ENCODE measurements around the gene TBCD.

TBCD gene

DNA sequence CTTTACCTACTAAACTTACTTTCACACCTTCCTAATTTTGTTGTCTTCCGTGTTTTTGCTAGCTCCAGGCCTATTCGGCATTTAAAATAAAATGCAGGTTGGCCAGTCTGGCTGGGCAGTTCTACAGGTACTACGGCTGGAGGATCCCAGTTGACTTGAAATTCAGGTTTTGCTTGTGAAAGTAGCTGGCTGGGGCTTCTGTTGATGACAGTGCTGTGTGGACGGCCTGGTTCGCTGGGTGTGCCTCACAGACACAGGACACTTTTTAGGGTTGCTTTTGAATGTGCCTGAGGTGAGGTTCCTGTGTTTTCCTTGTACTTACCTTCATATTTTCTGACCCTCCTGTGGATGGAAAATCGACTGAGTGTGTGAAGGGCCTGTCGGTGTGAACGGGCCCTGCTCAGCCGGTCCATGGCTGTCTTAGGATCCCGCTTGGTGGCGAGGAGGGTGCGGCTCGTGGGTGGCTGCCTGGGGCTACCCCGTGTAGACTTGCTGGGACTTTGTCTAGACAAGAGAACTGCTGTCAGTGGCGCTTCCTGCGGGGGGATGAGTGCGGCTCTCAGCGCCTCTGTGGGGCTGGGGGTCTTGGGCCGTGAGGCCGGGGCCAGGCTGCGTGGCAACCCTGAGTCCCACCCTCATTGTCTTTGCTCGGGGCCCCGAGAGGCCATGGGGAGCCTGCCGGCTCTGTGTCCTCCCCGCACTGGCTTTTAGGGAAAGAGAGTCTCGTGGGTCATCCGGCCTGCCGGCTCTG, 106.7 kb downstream of the TBCD start:
- no peak for TF ChIP-seq ZNF274 (IDR thresholded peaks at IDR 0.05; ENCODE audit: low read depth, low read length)

GRCh38 chr17:82859431-82860403, 107.9 kb downstream of the TBCD start:
- H3K4me3 ChIP-seq (ENCODE audit: low read length) = peak overlapping the region; percentile 52; the same call in 1 of the 2 replicates
- TF ChIP-seq ZNF274 (IDR thresholded peaks at IDR 0.05; ENCODE audit: low read depth, low read length) = no peak

More for the DNA sequence above, 106.7 kb downstream of the TBCD start:
- no peak overlapping the region for H3K4me3 ChIP-seq (ENCODE audit: low read length)

- peak overlapping the region; percentile 52; the same call in 1 of the 2 replicates for H3K4me3 ChIP-seq (ENCODE audit: low read length)
- no peak for TF ChIP-seq ZNF274 (IDR thresholded peaks at IDR 0.05; ENCODE audit: low read depth, low read length)
Measured at GRCh38 chr17:82860606-82861392, 108.9 kb downstream of the TBCD start.

- TF ChIP-seq ZNF274 (IDR thresholded peaks at IDR 0.05; ENCODE audit: low read depth, low read length) = no peak
- H3K4me3 ChIP-seq (ENCODE audit: low read length) = no peak overlapping the region
Measured at GRCh38 chr17:82861393-82861775, 109.5 kb downstream of the TBCD start.

DNA sequence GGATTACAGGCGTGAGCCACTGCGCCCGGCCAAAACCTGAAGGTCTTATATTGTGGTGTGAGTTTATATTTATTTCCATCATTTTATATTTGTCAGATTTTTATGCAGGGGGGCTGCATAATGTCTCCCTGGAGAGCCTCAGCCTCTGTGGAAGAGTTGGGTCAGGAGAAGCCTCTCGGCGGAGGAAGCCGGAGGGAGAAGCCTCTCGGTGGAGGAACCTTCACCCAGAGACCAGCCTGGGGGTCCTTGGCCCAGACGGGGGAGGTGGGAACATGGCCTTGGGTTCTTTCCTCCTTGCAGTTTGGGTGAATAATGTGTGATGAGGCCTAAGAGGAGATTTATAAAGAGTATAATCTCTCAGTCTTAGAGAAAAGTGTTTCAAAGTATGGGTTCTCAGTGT, 110.3 kb downstream of the TBCD start:
- no peak overlapping the region for H3K4me3 ChIP-seq (ENCODE audit: low read length)
- TF ChIP-seq ZNF274 (IDR thresholded peaks at IDR 0.05; ENCODE audit: low read depth, low read length) = no peak

DNA sequence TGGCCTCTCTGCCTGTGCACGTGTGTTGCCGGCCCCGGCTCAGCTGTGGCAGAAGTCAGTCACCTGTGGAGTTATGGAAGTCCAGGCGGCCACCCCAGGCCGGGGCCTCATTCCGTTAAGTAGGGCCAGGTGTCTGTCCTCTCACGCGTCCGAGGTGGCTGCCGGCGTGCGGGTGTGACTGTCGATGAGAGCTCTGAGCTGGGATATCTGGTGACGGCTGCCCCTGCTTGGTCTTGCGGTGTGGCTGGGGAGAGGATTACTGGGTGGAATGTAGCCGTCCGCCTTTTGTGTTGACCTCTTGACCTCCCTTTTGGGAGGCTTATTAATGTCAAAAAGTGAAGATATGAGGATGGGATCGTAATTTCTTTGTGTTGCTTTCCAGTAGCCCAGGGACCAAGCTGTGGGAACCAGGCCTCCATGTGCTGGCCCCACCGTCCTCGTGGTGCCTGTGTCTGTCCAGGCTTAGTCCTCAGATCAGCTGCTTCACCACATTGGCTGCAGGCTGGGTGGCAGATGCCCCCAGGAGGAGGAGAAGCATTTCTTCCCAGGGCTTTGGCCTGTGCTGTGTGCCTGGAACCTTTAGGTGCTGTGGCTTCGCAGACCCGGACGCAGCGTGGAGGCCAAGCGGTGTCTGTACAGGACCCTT, 111.0 kb downstream of the TBCD start:
- no peak for TF ChIP-seq ZNF274 (IDR thresholded peaks at IDR 0.05; ENCODE audit: low read depth, low read length)
- no peak overlapping the region; the same call in 1 of the 2 replicates for H3K4me3 ChIP-seq (ENCODE audit: low read length)

GRCh38 chr17:82863383-82863940, 111.6 kb downstream of the TBCD start:
- H3K4me3 ChIP-seq (ENCODE audit: low read length) = no peak overlapping the region; the same call in 1 of the 2 replicates
- TF ChIP-seq ZNF274 (IDR thresholded peaks at IDR 0.05; ENCODE audit: low read depth, low read length) = no peak

- no peak for TF ChIP-seq ZNF274 (IDR thresholded peaks at IDR 0.05; ENCODE audit: low read depth, low read length)
- H3K4me3 ChIP-seq (ENCODE audit: low read length) = peak overlapping the region; percentile 27; the same call in 1 of the 2 replicates
Measured at GRCh38 chr17:82863941-82864712, 112.3 kb downstream of the TBCD start.

DNA sequence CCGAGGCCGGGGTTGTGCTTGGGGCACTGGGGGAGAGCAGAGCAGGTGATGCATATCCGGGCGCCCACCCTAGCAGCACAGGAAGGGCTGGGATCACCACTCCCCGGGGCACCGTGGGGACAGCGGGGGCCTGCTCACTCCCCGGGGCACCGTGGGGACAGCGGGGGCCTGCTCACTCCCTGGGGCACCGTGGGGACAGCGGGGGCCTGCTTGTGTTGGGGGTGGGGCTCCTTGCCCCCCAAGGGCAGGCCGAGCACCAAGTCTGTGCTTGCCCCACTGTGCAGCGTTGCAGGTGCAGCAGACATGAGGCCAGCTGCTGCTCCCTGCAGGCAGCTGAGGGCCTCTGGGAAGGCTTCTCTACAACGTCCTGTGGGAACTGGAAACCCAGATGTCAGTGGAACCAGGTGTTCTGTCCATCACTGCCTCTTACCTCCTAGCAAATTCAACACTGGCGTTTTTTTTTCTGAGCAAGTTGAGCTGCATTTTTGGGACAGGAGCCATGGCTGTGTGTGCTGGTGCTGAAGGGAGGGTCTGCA, 112.9 kb downstream of the TBCD start:
- H3K4me3 ChIP-seq (ENCODE audit: low read length) = peak overlapping the region; percentile 27; the same call in 1 of the 2 replicates
- no peak for TF ChIP-seq ZNF274 (IDR thresholded peaks at IDR 0.05; ENCODE audit: low read depth, low read length)

GRCh38 chr17:82865274-82865673, 113.4 kb downstream of the TBCD start:
- no peak for TF ChIP-seq ZNF274 (IDR thresholded peaks at IDR 0.05; ENCODE audit: low read depth, low read length)
- peak overlapping the region; percentile 27; the same call in 1 of the 2 replicates for H3K4me3 ChIP-seq (ENCODE audit: low read length)

GRCh38 chr17:82865774-82866395, 114.0 kb downstream of the TBCD start:
- no peak overlapping the region; the same call in 1 of the 2 replicates for H3K4me3 ChIP-seq (ENCODE audit: low read length)
- no peak for TF ChIP-seq ZNF274 (IDR thresholded peaks at IDR 0.05; ENCODE audit: low read depth, low read length)

Data from GM08714 (cell line).